ENCODE measurements around the gene ACTA1.

DNA sequence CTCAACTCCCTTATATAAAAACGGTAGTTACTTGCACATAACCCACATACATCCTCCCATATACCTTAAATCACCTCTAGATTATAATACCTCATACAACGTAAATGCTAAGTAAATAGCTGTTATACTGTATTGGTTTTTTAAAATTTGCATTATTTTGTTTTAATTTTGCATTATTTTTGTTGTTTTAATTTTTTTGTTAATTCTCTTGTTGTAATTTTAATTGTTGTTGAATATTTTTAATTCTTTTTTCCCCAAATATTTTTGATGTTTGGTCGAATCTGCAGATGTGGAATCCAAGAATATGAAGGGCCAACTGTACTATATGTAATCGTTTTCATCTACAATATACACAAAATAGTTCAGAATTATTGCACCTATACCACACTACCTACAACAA, 23.5 kb upstream of the ACTA1 start:
- no peak for TF ChIP-seq EP300 (IDR thresholded peaks at IDR 0.05; ENCODE audit: borderline replicate concordance in 1 of 2, low read depth in 2 of 2, low read length in 2 of 2)
- no peak for TF ChIP-seq POLR2AphosphoS5 (IDR thresholded peaks at IDR 0.05; ENCODE audit: low read depth, low read length)
- TF ChIP-seq POLR2A (IDR thresholded peaks at IDR 0.05; ENCODE audit: control extremely low read depth in 1 of 2, low read depth in 2 of 2, low read length in 2 of 2): no peak
- TF ChIP-seq ZNF274 (IDR thresholded peaks at IDR 0.05; ENCODE audit: borderline replicate concordance, extremely low read depth, low read length): no peak
- TF ChIP-seq, protein P1, sequence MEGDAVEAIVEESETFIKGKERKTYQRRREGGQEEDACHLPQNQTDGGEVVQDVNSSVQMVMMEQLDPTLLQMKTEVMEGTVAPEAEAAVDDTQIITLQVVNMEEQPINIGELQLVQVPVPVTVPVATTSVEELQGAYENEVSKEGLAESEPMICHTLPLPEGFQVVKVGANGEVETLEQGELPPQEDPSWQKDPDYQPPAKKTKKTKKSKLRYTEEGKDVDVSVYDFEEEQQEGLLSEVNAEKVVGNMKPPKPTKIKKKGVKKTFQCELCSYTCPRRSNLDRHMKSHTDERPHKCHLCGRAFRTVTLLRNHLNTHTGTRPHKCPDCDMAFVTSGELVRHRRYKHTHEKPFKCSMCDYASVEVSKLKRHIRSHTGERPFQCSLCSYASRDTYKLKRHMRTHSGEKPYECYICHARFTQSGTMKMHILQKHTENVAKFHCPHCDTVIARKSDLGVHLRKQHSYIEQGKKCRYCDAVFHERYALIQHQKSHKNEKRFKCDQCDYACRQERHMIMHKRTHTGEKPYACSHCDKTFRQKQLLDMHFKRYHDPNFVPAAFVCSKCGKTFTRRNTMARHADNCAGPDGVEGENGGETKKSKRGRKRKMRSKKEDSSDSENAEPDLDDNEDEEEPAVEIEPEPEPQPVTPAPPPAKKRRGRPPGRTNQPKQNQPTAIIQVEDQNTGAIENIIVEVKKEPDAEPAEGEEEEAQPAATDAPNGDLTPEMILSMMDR (IDR thresholded peaks at IDR 0.05; ENCODE audit: control extremely low read depth in 1 of 3, insufficient read depth in 1 of 3, low read depth in 1 of 3, low read length in 3 of 3): no peak
- no peak for TF ChIP-seq EZH2 (IDR thresholded peaks at IDR 0.05; ENCODE audit: low read depth, low read length, severe bottlenecking)
- TF ChIP-seq ASH2L (IDR thresholded peaks at IDR 0.05; ENCODE audit: low read length): no peak
- no peak for TF ChIP-seq SP4 (IDR thresholded peaks at IDR 0.05; ENCODE audit: low read length)

Measured in H1 (cell line).